GM19351 (cell line): ENCODE data around the gene KATNB1.
"Not testable (repeated sequence)": the region's sequence is repeated elsewhere in the genome, so short reads cannot be mapped to it uniquely, and the experiment has no call there.

ENCODE experiments used
- ATAC-seq: cut with Tn5 transposase; IDR thresholded peaks from one replicate; pipeline ENCODE4 v1.9.1; 2021; ENCODE audit warnings: mild to moderate bottlenecking, moderate library complexity; ENCODE audit not compliant: unreplicated experiment

The KATNB1 gene

DNA sequence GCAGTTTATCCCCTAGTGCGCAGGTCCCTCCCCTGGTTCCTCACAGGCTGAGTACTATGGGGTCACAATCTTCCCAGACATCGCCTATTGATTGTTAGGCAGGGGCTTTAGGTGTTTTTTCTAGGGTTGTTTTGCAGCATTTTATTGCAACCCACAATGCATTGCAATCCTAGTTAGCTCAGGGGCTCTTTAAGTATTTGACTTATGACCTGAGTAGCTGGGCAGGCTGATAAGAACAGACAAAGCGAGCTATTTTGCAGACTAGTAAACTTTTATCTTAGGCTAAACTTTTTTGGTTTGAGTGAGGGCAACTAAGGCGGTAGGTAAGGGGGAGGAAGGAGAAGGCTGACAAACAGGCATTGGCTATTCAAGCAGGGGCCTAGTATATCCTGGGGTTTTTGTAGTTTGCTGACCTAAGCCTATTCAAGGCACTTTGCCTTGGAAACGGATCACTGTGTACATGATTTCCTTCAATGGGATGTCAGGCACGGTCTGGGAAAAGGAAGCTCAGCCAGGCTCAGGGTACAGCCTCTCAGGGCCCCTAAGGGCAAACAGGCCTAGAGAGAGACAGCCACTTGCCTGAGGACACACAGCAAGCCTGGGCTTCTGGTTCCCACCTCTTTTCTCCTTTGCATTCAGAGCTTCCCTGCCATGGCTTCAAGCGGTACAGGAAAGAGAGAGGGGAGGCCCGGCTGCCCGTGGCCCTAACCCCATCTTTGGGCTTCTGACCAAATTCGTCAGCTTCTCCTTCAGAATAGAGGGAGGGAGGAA, 34.6 kb upstream of the KATNB1 start:
- ATAC-seq, result no peak

DNA sequence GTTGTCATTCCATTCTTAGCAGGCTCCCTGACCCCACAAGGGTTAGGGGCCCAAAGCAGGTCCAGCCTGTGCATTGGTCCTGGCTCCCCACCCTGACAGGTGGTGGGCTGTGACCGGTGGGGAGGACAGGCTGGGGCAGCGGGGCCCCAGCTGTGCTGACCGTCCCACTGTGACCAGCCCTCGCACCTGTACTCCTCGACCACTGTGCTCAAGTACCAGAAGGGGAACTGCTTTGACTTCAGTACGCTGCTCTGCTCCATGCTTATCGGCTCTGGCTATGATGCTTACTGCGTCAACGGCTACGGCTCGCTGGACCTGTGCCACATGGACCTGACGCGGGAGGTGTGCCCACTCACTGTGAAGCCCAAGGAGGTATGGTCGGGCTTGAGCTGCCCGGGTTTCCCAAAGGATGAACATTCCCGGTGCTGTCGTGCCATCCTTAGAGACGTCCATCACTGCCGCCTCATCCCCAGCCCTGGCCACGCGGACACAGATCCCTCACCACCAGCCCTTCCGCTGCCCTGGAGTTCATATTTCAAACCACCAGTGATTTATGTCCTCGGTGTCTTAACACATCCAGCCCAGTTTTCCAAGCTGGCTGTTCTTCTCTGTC, 33.7 kb upstream of the KATNB1 start:
- ATAC-seq, result no peak

DNA sequence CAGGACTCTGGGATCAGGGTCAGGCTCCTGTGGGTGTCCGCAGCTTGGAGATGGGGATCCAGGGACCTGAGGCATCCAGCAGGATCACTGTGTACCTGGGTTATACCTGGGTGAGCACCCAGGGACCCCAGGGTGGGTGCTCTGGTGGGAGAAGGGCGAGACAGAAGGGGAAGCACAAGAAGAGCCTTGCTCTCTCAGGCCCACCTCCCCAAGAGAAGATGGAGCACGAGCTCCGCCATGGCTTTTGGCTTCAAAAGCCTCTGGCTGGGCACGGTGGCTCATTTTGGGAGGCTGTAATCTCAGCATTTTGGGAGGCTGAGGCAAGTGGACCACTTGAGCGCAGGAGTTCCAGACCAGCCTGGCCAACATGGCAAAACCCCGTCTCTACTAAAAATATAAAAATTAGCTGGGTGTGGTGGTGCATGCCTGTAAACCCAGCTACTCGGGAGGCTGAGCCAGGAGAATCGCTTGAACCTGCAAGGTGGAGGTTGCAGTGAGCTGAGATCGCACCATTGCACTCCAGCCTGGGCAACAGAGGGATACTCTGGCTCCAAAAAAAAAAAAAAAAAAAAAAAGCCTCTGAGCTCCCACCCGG, 32.1 kb upstream of the KATNB1 start:
- no peak for ATAC-seq

DNA sequence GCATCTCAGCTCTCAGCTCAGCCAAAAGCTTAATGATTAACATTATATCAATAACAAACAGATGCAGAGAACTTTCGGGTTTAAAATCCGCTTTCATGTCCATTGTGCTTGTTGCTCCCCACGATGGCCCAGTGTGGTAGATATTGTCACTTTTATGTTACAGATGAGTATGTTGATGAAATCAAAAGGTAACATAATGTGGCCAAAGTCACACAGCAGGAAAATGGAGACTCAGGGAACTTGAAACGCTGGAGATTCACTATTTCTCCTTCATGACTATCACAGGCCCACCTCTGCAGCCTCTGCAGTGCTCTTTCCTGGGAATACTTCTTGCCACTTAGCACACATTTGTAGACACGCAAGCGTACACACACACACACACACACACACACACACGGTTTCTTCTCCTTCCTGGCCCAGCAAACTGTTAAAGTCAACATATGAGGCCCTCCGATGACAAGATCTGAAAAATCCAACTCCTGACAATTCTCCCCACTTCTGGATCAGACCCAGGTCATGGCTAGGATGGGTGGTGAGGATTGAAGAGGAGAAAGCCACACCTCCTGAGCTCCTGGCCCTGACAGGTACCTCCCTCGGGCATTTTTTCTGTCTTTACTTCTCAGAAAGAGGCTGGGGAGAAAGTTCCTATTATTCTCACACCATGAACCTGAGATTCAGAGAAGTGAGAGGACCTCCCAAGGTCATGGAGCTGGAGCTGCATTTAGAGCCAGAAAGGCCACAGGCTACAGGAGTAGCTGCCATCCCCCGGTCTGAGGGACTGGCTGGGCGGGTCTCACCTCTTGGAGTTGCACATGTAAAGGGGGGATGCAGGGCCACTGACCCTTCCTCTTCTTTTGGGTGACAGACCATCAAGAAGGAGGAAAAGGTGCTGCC, 31.3 kb upstream of the KATNB1 start:
- no peak for ATAC-seq

DNA sequence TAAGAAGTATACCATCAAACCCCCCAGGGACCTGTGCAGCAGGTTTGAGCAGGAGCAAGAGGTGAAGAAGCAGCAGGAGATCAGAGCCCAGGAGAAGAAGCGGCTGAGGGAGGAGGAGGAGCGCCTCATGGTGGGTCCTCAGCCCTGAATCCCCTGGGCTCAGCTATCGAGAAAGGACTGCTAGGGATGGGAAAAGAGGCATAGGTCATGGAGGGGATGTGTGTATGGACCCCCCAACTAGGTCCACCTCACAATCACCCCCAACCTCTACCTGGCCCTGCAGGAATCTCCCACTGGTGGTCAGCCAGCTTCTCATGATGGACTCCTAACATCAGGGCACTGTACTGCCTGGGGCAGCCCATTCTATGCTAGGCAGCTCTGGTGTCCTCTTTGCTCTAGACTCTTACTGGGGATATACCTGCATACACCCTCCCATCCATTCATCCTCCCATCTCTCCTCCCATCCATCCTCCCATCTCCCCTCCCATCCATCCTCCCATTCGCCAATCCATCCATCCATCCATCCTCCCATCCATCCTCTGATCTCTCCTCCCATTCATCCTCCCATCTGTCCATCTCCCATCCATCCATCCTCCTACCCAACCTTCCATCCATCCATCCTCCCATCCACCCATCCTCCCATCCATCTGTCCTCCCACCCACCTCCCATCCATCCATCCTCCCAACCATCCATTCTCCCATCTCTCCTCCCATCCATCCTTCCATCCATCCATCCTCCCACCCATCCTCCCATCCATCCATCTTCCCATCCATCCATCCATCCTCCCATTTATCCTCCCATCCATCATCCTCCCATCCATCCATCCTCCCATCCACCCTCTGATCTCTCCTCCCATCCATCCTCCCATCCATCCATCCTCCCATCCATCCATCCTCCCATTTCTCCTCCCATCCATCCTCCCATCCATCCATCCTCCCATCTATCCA, 30.4 kb upstream of the KATNB1 start:
- no peak for ATAC-seq

DNA sequence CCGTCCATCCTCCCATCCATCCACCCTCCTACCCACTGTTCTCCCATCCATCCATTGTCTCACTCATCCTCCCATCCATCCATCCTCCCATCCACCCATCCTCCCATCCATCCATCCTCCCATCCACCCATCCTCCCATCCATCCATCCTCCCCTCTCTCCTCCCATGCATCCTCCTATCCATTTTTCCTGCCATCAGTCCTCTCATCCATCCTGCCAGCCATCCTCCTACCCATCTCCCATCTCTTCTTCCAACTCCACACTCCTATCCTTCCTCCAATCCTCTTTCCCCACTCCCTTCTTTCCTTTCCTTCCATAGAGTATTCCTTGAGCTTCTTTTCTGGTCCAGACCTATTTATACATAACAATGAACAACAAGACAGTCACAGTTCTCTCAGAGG, 28.9 kb upstream of the KATNB1 start:
- ATAC-seq, result no peak

DNA sequence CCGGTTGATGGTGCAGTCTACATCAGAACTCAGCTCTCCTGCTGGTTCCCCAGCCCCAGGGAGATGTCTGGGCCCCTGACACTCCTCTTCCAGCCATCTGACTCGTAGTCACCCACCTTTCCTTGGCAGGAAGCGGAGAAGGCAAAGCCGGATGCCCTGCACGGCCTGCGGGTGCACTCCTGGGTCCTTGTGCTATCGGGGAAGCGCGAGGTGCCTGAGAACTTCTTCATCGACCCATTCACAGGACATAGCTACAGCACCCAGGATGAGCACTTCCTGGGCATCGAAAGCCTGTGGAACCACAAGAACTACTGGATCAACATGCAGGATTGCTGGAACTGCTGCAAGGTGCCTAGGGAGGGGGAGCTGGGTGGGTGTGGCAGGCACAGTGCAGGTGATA, 28.2 kb upstream of the KATNB1 start:
- no peak for ATAC-seq

DNA sequence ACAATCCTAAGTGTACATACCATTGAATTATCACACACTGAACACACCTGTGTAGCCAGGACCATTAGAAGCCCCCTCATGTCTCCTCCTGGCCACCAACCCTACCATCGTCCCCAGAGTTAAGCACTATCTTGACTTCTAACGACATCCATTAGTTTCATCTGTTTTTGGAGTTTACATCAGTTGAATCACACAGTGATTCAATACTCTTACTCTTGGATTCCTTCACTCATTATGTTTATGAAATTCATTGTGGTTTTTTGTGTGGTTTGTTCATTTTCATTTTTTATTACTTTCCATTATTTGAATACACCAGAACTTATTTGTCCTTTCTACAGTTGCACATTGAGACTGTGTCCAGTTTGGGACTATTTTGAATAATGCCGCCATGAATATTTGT, 27.4 kb upstream of the KATNB1 start:
- no peak for ATAC-seq

DNA sequence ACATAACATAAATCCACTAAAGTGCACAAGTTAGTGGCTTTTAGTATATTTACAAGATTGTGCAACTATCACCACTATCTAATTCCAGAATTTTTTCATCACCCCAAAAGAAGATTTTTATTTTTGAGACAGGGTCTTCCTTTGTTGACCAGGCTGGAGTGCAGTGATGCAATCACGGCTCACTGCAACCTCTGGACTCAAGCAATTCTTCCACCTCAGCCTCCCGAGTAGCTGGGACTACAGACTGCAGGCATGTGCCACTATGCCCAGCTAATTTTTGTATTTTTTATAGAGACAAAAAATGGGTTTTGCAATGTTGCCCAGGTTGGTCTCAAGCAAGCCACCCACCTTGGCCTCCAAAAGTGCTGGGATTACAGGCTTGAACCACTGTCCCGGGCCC, 25.9 kb upstream of the KATNB1 start:
- no peak for ATAC-seq

DNA sequence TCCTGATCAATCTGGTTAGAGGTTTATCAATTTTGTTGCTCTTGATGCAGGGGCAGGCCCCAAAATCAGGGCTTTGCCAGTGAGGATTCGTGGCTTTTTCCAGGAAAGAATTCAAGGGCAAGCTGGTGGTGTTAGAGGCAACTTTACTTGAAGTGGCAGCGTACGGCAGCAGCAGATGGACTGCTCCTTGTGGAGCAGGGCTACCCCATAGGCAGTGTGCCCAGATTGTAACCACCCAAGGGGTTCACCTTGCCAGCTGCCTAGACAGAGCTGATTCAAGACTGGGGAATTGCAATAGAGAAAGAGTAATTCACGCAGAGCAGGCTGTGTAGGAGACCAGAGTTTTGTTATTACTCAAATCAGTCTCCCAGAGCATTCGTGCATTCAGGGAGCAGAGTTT, 24.2 kb upstream of the KATNB1 start:
- no peak for ATAC-seq

DNA sequence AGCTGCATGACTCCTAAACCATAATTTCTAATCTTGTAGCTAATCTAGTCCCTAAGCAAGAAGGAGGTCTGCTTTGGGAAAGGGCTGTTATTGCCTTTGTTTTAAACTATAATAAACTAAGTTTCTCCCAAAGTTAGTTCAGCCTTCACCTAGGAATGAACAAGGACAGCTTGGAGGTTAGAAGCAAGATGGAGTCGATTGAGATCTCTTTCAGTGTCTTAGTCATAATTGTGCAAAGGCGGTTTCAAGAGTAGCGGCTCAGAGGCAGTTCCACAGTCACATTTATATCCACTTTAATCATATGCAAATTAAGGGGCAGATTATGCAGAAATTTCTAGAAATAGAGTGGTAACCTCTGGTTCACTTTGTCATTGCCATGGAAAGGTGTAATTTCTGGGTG, 23.6 kb upstream of the KATNB1 start:
- ATAC-seq, result no peak

DNA sequence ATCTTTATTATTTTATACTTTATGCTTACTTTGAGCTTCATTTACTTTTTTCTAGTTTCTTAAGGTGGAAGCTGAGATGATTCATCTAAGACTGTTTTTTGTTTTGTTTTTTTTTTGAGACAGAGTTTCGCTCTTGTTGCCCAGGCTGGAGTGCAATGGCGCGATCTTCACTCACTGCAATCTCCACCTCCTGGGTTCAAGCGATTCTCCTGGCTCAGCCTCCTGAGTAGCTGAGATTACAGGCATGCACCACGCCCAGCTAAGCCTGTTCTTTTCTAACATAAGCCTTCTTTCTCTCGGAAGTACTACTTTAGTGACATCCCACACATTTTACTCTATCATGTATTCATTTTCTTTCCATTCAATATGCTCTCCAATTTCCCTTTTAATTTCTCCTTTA, 23.0 kb upstream of the KATNB1 start:
- not testable (repeated sequence) for ATAC-seq

DNA sequence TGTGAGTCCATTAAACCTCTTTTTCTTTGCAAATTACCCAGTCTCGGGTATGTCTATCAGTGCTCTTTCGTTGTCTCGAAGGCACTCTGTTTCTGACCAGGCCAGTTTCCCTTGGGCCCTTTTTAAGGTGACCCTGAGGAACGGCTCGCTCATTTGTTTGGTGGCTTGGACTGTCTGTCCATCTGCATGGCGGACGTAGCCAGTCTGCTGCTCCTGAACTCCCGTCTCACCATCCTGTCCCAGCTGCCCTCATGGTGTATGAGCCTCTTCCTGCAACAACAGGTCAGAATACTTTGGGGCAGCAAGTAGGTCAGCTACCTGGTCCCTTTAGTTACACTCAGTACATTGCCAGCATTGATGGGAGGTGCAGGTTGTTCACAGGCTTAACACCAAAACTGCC, 22.0 kb upstream of the KATNB1 start:
- no peak for ATAC-seq

DNA sequence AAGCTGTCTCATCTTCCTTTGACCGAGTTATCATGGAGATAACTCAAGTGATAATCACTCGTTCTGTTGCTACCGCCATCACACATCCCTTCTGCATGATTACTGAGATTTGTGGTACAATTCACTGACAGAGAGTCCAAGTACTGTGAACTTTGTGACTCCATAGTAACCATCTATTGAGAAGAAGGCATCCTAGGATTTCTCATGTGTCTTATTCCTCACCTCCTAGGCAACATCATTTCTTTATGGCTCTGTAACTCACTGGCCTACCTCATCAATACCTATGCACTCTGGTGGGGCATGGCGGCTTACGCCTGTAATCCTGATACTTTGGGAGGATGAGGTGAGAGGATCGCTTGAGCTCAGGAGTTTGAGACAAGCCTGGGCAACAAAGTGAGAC, 21.5 kb upstream of the KATNB1 start:
- ATAC-seq, result no peak

DNA sequence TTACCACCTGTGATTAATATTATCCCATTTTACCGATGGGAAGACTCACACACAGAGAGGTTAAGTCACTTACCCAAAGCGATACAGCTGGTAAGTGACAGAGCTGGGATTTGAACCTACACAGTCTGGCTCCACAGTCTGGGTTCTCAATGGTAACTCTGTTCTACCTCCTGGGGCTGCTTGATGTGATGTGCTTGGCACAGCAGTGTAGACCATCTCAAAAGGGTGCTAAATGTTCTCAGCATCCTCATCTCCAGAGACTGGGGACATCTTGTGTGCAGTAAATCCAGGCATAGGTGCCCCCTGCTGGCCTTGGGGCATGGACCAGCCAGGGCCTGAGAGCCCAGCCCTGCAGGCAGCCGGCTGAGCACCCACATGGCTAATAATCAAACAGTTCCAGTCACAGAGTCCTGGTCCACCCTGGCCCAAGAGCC, 15.4 kb upstream of the KATNB1 start:
- no peak for ATAC-seq

DNA sequence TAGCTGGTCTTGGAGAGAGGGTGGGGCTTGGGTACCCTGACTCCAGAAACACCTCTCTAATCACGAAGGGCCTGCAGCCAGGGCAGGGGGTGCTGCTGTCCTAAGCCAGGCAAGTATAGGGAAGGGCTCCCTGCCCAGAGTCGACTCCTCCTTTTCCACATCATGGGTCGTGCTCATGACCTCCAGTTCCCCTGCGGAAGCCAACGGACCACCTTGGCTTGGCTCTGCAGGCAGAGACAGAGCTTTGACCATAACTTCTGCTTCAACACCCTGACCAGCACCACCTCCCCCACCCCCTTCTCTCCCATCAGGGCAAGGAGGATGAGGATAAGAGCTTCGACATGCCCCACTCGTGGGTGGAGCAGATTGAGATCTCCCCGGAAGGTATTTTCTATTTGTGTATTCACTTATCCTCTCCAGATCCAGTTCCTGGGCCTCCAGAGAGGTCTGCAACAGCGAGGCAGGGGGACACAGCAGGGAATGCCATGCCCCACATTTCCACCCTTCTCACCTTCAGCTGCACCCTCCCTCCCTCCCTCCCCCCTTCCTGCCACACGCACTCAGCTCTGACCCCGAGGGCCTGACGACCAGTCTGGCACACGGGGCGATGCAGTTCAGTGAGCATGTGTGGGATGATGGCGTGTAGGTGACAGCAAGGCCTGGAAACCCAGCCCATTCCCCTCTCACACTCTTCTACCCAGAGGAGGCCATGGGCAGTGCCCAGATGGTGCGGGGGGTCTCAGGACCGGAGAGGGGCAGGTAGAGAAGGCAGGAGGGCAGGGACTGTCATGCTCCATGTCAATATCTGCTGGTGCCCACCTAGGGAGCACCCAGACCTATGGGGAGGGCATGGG, 14.0 kb upstream of the KATNB1 start:
- ATAC-seq, result no peak

DNA sequence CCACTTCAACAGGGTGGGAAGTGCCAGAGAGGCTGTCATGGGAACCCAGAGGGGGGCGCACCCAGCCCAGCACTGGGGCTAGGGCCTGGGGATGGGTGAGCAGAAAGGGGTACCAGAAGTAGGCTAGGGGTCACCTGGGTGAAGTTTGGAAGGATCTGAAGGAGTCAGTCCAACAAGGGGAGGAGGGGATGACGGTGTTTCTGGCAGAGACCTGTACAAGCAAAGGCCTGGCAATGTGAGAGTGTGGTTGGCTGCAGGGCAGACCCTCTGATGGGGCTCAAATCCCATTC, 13.4 kb upstream of the KATNB1 start:
- ATAC-seq, result no peak

DNA sequence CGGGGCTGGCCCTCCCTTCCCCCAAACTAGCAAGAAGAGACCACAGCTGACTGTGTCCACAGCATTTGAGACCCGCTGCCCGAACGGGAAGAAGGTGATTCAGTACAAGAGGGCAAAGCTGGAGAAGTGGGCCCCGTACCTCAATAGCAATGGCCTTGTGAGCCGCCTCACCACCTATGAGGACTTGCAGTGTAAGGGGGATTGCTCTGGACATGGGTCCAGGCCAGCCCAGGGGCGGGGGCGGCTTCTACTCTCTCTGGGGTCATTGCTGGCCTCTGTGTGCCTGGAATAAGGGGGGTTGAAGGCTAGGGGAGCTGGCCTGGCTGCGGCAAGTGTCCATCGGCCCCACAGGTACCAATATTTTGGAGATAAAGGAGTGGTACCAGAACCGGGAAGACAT, 12.9 kb upstream of the KATNB1 start:
- ATAC-seq, result no peak

DNA sequence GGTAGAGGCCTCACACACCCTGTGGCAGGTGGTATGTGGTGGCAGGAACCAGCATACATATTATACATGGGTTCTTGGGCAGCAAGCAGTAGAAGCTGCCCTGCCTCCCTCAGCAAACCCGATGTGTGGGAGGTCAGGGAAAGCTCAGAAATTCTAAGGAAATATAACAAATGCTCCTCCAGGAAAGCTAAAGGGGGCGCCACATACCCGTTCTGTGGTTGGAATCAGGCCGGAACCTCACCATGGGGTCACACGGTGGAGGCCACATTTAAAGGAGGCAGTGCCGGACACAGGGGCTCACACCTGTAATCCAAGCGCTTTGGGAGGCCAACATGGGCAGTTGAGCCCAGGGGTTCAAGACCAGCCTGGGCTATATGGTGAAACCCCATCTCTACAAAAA, 12.4 kb upstream of the KATNB1 start:
- ATAC-seq, result no peak

DNA sequence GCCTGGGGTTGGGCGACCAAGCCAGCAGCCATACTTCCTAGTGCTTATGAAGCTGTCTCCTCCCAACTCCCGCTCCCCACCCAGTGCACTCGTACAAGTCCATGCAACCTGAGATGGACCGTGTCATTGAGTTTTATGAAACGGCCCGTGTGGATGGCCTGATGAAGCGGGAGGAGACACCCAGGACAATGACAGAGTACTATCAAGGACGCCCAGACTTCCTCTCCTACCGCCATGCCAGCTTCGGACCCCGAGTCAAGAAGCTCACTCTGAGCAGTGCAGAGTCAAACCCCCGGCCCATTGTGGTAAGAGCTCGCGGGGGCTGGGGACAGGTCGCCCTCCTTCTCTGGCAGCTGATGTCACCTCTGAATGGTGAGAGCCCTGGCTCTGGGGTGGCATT, 11.0 kb upstream of the KATNB1 start:
- no peak for ATAC-seq
